ENCODE results near the gene MYH10.
"Not testable (repeated sequence)": the region's sequence is repeated elsewhere in the genome, so short reads cannot be mapped to it uniquely, and the experiment has no call there.

Gene MYH10

DNA sequence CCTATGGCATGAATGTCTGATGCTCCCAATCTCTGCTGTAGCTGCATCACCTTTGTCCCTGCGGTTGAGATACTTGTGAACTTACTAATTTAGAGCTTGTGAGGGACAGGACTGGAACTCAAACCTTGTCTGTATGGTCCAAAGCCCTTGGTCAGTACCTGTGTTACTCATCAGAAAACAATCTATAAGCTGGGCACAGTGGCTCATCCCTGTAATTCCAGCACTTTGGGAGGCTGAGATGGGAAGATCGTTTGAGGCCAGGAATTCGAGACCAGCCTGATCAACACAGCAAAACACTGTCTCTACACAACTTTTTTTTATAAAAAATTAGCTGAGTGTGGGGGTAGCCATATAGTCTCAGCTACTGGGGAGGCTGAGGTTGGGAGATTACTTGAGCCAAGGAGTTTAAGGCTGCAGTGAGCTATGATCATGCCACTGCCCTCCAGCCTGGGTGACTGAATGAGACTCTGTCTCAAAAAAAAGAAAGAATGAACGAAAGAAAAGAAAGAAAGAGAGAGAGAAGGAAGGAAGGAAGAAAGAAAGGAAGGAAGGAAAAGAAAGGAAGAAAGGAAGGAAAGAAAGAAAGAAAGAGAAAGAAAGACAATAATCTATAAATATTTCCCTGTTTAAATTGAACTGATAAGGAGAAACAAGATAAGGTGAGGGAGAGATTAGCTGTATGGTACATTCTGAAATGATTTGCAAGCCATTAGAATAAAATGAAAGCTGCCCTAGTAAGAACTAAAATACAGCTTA is 31.7 kb upstream of the MYH10 start:
- no peak for DNase-seq (ENCODE audit: low read depth)
- TF ChIP-seq, protein P1, sequence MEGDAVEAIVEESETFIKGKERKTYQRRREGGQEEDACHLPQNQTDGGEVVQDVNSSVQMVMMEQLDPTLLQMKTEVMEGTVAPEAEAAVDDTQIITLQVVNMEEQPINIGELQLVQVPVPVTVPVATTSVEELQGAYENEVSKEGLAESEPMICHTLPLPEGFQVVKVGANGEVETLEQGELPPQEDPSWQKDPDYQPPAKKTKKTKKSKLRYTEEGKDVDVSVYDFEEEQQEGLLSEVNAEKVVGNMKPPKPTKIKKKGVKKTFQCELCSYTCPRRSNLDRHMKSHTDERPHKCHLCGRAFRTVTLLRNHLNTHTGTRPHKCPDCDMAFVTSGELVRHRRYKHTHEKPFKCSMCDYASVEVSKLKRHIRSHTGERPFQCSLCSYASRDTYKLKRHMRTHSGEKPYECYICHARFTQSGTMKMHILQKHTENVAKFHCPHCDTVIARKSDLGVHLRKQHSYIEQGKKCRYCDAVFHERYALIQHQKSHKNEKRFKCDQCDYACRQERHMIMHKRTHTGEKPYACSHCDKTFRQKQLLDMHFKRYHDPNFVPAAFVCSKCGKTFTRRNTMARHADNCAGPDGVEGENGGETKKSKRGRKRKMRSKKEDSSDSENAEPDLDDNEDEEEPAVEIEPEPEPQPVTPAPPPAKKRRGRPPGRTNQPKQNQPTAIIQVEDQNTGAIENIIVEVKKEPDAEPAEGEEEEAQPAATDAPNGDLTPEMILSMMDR (IDR thresholded peaks at IDR 0.05; ENCODE audit: insufficient read depth, low read depth, low read length, missing control alignments): no peak
- H3K4me3 ChIP-seq (ENCODE audit: low read length): no peak overlapping the region

DNA sequence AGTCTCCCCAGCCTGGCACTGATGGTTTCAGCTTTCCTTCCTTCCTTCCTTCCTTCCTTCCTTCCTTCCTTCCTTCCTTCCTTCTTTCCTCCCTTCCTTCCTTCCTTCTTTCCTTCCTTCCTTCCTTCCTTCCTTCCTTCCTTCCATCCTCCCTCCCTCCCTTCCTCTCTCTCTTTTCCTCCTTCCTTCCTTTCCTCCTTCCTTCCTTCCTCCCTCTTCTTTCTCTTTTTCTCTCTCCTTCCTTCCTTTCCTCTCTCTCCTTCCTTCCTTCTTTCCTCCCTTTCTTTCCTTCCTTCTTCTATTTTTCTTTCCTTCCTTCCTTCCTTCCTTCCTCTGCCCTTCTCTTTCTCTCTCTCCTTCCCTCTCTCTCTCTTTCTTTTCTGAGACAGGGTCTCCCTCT is 30.2 kb upstream of the MYH10 start:
- H3K4me3 ChIP-seq (ENCODE audit: low read length); DNase-seq (ENCODE audit: low read depth): not testable (repeated sequence)

DNA sequence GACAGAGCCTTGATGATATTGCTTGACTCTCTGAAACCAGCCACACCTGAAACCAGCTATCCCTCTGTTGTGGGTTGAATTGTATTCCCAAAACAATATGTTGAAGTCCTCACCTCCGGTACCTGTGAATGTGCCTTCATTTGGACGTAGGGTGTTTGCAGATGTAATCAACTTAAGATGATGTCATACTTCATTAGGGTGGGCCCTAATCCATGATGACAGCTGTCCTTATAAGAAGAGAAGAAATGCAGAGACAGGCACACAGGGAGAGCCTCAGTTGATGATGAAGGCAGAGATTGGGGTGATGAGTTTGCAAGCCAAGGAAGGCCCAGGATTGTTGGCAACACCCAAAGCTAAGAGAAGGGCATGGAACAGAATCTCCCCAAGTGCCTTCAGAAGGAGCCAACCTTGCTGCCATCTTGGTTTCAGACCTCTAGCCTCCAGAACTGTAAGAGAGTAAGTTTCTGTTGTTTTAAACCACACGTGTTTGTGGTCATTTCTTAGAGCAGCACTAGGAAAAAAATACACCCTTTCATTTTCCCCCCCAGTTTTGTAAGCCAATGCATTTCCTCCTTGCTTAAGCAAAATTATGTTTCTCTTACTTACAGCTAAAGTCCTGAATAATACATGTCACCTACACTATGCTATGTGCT is 29.4 kb upstream of the MYH10 start:
- DNase-seq (ENCODE audit: low read depth): no peak
- TF ChIP-seq, protein P1 (IDR thresholded peaks at IDR 0.05; ENCODE audit: insufficient read depth, low read depth, low read length, missing control alignments): no peak

DNA sequence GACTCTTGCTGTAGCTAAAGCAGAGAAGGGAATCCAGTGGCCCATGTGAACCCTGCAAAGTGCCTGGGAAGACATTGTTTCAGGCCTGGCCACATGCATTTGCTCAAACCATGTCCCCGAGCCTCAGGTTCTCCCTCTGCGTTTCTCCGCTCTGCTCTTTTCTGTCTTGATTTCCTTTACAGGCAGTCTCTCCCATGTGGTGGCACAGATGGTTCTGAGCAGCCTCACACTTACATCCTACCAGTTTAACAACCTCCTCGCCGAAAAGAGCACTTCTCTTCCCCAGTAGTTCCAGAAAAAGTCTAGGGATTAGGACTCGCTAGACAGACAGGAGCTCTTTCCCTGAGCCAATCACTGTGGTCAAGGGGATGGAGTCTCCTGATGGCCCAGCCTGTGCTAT is 28.3 kb upstream of the MYH10 start:
- no peak overlapping the region for H3K4me3 ChIP-seq (ENCODE audit: low read length)
- DNase-seq (ENCODE audit: low read depth): no peak
- TF ChIP-seq, protein P1 (IDR thresholded peaks at IDR 0.05; ENCODE audit: insufficient read depth, low read depth, low read length, missing control alignments): no peak

More for the DNA sequence above, 29.4 kb upstream of the MYH10 start:
- no peak overlapping the region for H3K4me3 ChIP-seq (ENCODE audit: low read length)

DNA sequence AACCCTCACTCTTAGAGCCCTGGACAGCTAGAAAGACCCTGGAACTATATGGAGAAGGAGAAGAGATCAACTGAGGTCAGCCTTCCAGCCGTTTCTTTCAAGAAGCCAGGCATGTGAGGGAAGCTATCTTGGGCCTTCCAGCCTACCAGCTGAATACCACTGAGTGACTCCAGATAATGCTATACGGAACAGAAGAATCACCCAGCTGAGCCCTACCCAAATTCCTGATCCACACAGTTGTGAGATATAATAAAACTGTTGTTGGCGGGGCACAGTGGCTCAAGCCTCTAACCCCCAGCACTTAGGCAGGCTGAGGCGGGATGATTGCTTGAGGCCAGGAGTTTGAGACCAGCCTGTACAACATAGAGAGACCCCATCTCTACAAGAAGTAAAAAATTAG is 26.2 kb upstream of the MYH10 start:
- no peak for DNase-seq (ENCODE audit: low read depth)
- no peak overlapping the region for H3K4me3 ChIP-seq (ENCODE audit: low read length)
- TF ChIP-seq, protein P1 (IDR thresholded peaks at IDR 0.05; ENCODE audit: insufficient read depth, low read depth, low read length, missing control alignments): no peak

DNA sequence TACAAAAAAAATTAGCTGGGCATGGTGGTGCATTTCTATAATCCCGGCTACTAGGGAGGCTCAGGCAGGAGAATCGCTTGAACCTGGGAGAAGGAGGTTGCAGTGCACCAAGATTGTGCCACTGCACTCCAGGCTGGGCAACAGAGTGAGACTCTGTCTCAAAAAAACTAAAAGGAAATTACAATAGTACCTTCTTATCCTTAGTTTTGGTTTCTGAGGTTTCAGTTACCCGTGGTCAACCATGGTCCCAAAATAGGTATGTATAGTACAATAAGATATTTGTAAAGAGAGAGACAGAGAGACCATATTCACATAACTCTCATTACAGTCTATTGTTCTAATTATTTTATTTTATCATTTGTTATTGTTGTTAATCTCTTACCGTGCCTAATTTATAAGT is 24.3 kb upstream of the MYH10 start:
- TF ChIP-seq, protein P1 (IDR thresholded peaks at IDR 0.05; ENCODE audit: insufficient read depth, low read depth, low read length, missing control alignments): no peak
- DNase-seq (ENCODE audit: low read depth): no peak
- no peak overlapping the region for H3K4me3 ChIP-seq (ENCODE audit: low read length)

DNA sequence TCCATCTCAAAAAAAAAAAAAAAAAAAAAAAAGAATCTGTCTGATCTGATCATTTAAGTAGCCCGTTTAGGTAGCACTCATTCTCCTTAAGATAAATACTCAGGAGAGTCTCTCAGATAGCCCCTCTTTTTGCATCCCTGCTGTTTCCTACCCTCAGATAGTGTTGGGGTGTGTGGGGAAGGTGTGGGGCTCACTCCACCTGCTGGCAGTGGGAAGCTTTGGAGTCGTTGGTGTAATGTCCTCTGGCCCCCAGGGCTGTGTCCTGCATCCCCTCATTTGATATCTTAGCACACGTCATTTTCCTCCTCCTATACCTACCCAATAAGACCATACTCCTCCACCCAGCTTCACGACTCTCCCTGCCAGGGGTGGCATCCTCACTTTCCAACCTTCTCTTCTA is 20.5 kb upstream of the MYH10 start:
- H3K4me3 ChIP-seq (ENCODE audit: low read length): no peak overlapping the region
- TF ChIP-seq, protein P1 (IDR thresholded peaks at IDR 0.05; ENCODE audit: insufficient read depth, low read depth, low read length, missing control alignments): no peak
- DNase-seq (ENCODE audit: low read depth): no peak

Data from epithelial cell of esophagus (primary cell).